ENCODE data around the gene TBC1D12.
"Not testable (repeated sequence)": the region's sequence is repeated elsewhere in the genome, so short reads cannot be mapped to it uniquely, and the experiment has no call there.

TBC1D12 gene

DNA sequence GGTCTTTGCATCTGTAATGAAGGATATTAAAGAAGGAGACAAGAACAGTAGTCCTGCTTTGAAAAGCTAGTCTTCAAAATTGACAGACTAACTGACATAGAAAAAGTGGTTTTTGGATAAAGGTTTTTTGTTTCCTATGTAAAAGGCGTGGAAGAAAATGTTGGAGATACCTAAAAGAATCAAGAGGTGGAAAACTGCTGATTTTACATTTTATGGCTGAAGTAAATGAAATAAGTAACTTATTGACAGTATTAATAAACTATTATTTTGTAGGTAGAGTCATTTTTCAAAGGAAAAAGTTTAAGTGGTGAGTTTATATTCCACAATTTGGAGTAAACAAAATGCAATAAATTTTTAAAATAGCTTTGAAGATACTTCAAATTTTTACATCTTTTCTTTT lies 130.7 kb downstream of the TBC1D12 start:
- DNase-seq (ENCODE audit: extremely low read depth in 1 of 2, low read depth in 1 of 2), result no peak

DNA sequence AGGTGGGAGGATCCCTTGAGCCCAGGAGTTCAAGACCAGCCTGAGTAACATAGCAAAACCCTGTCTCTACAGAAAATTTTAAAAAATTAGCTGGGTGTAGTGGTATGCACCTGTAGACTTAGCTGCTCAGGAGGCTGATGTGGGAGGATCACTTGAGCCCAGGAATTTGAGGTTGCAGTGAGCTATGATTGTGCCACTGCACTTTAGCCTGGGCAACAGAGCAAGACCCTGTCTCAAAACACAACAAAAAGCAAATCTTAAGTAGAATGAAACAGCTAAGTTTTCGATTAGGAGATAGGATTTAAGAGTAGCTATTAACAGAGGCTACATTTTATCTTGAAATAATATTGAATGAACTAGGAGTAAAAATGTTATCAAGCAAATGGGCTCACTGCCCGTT lies 139.9 kb downstream of the TBC1D12 start:
- not testable (repeated sequence) for DNase-seq (ENCODE audit: extremely low read depth in 1 of 2, low read depth in 1 of 2)

DNA sequence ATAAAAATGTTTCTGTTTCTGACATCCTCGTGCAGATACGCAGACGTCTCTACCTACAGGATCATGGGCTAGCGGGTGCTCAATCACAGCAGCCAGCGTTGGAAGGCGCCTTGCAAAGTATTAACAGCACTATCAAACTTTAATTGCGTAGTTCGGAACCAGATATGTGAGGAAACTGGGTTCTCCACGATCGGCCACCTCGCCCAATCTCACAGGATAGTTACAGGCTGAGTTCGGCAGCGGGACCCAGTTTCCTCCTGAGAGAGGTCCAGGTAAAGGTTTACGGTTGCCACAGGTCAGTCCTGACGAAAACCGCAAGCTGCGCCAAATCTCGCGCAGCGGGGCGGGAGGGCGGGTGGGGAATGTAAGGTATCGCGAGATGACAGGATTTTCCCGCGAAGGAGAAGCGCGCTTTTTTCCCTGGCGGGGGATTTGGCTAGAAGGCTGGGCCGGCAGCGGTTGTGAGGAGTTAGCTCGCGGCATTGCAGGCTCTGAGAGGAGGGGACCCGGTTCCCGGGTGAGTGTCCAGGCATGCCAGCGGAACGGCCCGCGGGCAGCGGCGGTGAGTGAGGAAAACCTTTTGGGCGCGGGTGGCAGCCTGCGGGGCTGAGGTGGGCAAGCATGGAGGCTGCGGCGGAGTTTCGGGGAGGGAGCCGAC lies 143.2 kb downstream of the TBC1D12 start, which contains the start of gene HELLS:
TSS of gene HELLS (plus strand) at position 398 of the 658 bp plus-strand sequence. CDS start at position 532, 134 bp downstream.
- peak; percentile 60 to 68 for DNase-seq (ENCODE audit: extremely low read depth in 1 of 2, low read depth in 1 of 2)

DNA sequence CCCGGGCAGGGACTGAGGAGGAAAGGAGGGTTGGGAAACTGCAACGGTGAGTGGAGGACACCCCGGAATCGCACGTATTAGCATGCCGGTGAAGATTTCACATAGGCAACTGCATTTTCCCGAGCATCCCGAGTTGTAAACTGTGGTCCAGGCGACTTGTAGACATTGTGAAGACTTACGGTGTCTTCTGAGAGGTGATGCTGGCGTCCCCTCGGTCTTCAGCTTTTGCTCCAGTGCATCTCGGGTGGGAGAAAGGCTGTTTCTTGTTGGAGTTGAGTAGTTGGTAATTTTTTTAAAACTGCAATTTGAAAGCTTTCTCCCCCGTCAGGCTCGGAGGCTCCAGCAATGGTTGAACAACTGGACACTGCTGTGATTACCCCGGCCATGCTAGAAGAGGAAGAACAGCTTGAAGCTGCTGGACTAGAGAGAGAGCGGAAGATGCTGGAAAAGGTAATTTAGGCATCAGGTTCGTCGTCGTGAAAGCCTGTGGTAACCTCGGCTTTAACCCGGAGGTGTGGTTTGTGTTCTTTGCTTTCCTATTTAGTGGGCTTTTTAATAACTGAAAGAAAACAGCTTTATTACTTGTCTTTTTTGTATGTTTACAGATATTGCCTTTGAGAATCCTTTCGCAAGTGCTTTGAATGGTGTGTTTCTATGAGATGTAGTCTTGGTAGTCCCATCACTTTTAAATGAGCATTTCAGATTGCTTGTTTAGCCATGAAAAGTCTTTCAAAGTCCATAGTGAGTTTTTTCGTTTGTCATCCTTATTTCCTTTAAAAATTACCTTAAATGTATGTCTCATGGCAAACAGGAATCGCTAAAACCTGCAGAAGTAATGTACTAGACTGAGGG lies 143.9 kb downstream of the TBC1D12 start:
- no peak for DNase-seq (ENCODE audit: extremely low read depth in 1 of 2, low read depth in 1 of 2)

DNA sequence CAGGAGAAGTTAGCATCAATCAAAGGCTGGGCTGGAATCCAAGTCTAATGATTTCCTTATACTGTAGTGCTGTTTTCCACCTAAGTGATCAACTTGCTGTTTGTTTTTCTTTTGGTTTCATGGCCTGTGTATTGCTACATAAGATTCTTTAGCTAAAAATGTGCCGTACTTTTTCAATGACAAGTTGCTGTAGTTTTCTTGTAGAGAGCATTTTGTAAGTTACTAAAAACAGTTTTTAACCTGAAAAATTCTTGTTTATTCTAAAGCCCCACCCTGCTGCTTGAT lies 144.5 kb downstream of the TBC1D12 start:
- DNase-seq (ENCODE audit: extremely low read depth in 1 of 2, low read depth in 1 of 2), result no peak

DNA sequence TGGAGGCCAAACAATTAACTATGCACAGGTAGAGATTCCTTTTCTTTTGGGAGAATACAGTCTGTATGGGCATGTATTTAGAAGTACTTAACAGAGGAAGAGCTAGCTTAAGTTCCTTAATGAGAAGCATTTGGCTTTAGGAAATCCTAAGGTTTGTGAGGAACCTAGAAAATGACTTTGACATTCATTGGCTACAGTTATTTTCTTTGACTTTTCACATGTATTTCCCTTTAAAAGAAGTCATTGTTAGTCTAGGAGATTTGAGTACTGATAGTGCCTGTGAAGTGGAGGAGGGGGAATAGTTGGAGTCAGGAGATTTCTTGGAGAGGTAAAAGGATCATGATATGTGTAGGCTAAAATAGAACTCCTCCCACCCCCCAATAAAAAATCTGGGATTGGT lies 146.9 kb downstream of the TBC1D12 start:
- no peak for DNase-seq (ENCODE audit: extremely low read depth in 1 of 2, low read depth in 1 of 2)

DNA sequence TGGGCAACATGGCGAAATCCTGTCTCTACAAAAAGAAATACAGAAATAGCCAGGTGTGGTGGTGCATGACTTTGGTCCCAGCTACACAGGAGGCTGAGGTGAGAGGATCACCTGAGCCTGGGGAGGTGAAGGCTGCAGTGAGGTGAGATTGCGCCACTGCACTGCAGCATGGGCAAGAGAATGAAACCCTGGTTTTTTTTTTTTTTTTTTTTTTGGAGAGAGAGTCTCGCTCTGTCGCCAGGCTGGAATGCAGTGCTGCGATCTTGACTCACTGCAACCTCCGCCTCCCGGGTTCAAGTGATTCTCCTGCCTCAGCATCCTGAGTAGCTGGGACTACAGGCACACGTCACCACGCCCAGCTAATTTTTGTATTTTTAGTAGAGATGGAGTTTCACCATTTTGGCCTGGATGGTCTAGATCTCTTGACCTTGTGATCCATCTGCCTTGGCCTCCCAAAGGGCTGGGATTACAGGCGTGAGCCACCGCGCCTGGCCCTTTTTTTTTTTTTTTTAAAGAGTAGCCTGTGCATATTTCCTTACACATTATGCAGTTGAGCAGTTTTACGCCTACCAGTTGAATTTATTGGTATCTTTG lies 165.5 kb downstream of the TBC1D12 start:
- not testable (repeated sequence) for DNase-seq (ENCODE audit: extremely low read depth in 1 of 2, low read depth in 1 of 2)

DNA sequence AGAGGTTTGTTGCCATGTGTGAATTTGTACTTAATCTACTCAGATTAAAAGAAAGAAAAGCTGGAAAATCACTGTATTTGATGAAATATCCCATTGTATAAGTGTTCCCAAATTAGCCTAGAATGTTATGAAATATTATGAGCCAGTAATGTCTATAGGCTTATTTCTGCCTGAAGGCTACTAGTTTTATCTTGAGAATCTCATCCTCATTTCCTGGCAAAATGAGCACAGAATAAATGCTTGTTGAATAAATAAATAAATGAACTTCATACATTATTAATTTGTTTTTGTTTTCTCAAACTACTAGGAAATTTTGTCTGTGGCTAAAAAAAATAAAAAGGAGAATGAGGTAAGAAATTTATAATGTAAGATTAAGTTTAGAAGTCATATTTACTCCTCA lies 168.7 kb downstream of the TBC1D12 start:
- no peak for DNase-seq (ENCODE audit: extremely low read depth in 1 of 2, low read depth in 1 of 2)

DNA sequence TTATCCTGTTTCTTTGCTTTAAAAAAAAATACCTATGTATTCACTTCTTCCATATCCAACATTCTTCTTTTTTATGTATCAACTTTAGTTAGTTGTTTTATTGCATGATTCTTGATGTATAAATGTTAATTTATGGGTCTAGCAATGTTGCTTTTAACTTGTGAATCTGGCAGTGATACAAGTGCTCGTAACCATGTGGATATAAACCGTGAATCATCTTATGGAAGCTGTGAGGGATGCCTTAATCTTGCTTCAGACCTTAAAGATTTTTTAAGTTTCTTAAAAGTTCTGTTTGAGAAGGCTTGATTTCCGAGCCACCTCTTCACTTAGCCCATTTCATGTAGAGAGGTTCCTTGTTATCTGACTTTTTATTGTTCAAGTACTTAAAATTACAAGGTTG lies 169.2 kb downstream of the TBC1D12 start:
- DNase-seq (ENCODE audit: extremely low read depth in 1 of 2, low read depth in 1 of 2), result no peak

DNA sequence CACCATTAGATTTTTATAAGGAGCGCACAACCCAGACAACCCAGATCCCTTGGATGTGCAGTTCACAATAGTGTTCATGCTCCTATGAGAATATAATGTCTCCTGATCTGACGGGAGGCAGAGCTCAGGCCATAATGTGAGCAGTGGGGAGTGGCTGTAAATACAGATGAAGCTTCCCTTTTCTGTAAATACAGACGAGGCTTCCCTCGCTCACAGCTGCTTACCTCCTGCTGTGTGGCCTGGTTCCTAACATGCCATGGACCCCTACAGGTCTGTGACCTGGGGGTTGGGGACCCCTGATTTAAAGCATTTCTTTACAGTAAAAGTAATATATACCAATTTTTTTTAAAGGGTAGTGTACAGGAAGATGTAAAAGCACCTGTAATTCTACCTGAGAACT lies 176.4 kb downstream of the TBC1D12 start:
- DNase-seq (ENCODE audit: extremely low read depth in 1 of 2, low read depth in 1 of 2), result no peak

DNA sequence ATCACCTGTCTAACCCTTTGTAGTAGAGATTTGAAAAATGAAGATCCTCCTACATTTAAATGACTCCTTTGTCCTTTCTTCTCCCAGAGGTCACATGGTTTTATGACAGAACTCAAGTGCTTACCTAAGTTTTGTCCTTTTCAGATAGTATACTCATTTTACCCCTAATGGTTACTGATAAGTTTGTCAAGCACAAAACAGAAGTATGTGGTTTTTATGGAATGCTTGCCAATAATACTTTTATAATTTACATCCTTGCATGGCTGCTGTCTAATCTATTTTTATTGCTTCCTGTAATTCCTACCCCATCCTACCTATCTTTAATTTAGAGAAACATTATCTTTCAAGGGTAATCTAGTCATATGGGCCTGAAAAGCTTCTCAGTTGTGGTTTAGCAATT lies 180.8 kb downstream of the TBC1D12 start:
- DNase-seq (ENCODE audit: extremely low read depth in 1 of 2, low read depth in 1 of 2), result no peak

Data from stimulated activated CD8-positive, alpha-beta memory T cell treated with anti-CD3 and anti-CD28 coated beads, Interleukin-7, amount 100 ng/mL, for 48 hours (primary cell).